ENCODE results near the gene ACAP3.

Gene ACAP3

GRCh38 chr1:1283821-1284220, 23.9 kb downstream of the ACAP3 start:
- no peak for ATAC-seq
- TF ChIP-seq TSHZ2 (CRISPR knock-in tag; IDR thresholded peaks at IDR 0.05) = no peak
- TF ChIP-seq OSR1 (CRISPR knock-in tag; IDR thresholded peaks at IDR 0.05) = no peak
- TF ChIP-seq CREB5 (CRISPR knock-in tag; IDR thresholded peaks at IDR 0.05; ENCODE audit: low read depth) = no peak
- TF ChIP-seq ZNF70 (CRISPR knock-in tag; IDR thresholded peaks at IDR 0.05) = no peak
- no peak for TF ChIP-seq ESRRG (CRISPR knock-in tag; IDR thresholded peaks at IDR 0.05)
- no peak for TF ChIP-seq SNAI2 (CRISPR knock-in tag; IDR thresholded peaks at IDR 0.05)

- TF ChIP-seq ISL1 (CRISPR knock-in tag; IDR thresholded peaks at IDR 0.05) (no peak), TOX (CRISPR knock-in tag; IDR thresholded peaks at IDR 0.05; ENCODE audit: borderline replicate concordance) (no peak), SNAI2 (CRISPR knock-in tag; IDR thresholded peaks at IDR 0.05) (no peak), TSHZ2 (CRISPR knock-in tag; IDR thresholded peaks at IDR 0.05) (no peak), PATZ1 (CRISPR knock-in tag; IDR thresholded peaks at IDR 0.05; ENCODE audit: borderline replicate concordance) (no peak), ZNF70 (CRISPR knock-in tag; IDR thresholded peaks at IDR 0.05) (no peak), PPARA (CRISPR knock-in tag; IDR thresholded peaks at IDR 0.05; ENCODE audit: borderline replicate concordance) (no peak), GLIS3 (CRISPR knock-in tag; IDR thresholded peaks at IDR 0.05) (no peak), ZC3H10 (CRISPR knock-in tag; IDR thresholded peaks at IDR 0.05) (no peak), CSRNP3 (CRISPR knock-in tag; IDR thresholded peaks at IDR 0.05) (no peak), ZFP3 (CRISPR knock-in tag; IDR thresholded peaks at IDR 0.05) (no peak), ZFP30 (CRISPR knock-in tag; IDR thresholded peaks at IDR 0.05) (no peak), ZNF565 (CRISPR knock-in tag; conservative IDR thresholded peaks at IDR 0.05; ENCODE audit: low read depth) (no peak), ARNTL (CRISPR knock-in tag; IDR thresholded peaks at IDR 0.05; ENCODE audit: borderline replicate concordance, low read depth) (no peak), RARB (CRISPR knock-in tag; IDR thresholded peaks at IDR 0.05) (no peak)
- no peak for ATAC-seq
These were observed 24.7 kb downstream of the ACAP3 start for GRCh38 chr1:1282998-1283397.

- peak; percentile 16 for ATAC-seq
- no peak for TF ChIP-seq ZC3H10 (CRISPR knock-in tag; IDR thresholded peaks at IDR 0.05)
These were observed 26.0 kb downstream of the ACAP3 start for GRCh38 chr1:1281533-1282321.
